ENCODE measurements around the gene GTF2H2.
"Not testable (repeated sequence)": the region's sequence is repeated elsewhere in the genome, so short reads cannot be mapped to it uniquely, and the experiment has no call there.

Gene GTF2H2

GRCh38 chr5:71013575-71013974 is 53.9 kb downstream of the GTF2H2 start:
- peak; percentile 0 for DNase-seq (ENCODE audit: low spot score)

GRCh38 chr5:71011194-71011792 is 56.2 kb downstream of the GTF2H2 start:
- no peak for DNase-seq (ENCODE audit: low spot score)

DNA sequence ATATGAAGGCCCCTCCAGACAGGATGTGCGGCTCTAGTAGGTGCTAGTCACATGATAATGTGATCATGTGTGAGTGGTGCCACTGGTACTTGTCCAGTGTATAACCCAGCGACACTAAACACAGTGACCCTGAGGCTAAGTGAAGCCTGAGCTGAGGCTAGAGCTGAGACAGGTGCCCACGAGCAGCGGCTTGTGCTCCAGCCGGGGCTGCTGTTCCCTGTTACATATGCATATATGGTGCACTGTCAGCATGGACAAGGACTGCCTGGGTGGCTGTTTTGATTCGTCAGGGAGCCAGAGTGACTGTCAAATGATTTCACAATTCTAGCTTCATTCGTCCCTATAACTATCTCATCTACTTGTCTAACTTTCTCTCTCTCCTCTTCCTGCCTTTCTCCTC is 60.5 kb downstream of the GTF2H2 start:
- DNase-seq (ENCODE audit: low spot score) = not testable (repeated sequence)

Data from LoVo (cell line).